GM21390 (cell line): Measurements from ENCODE around the gene EIF4G3.
"Not testable (repeated sequence)": the region's sequence is repeated elsewhere in the genome, so short reads cannot be mapped to it uniquely, and the experiment has no call there.

Experiments
- ATAC-seq: cut with Tn5 transposase; IDR thresholded peaks from one replicate; pipeline ENCODE4 v1.9.1; 2021; ENCODE audit not compliant: unreplicated experiment

The EIF4G3 gene

GRCh38 chr1:20846461-20847374, 330.0 kb downstream of the EIF4G3 start:
- no peak for ATAC-seq

DNA sequence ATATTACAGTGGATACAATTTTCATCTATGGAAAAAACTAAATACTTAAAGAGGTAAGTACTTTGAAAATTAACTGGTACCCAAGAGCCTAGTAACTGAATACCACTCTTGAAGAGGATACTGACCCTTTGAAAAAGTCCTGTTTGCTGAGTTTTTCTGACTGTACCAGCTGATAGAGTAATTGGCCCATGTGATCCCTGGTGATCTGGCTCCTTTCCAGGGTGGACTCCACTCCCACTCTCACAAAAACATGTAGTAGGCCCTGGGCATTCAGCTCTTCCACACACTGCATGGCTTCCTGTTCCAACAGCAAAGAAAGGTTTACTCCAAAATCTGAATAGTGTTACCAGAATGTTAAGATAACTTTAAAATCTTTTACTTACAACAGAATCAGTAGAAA, 336.0 kb downstream of the EIF4G3 start:
- ATAC-seq: no peak

DNA sequence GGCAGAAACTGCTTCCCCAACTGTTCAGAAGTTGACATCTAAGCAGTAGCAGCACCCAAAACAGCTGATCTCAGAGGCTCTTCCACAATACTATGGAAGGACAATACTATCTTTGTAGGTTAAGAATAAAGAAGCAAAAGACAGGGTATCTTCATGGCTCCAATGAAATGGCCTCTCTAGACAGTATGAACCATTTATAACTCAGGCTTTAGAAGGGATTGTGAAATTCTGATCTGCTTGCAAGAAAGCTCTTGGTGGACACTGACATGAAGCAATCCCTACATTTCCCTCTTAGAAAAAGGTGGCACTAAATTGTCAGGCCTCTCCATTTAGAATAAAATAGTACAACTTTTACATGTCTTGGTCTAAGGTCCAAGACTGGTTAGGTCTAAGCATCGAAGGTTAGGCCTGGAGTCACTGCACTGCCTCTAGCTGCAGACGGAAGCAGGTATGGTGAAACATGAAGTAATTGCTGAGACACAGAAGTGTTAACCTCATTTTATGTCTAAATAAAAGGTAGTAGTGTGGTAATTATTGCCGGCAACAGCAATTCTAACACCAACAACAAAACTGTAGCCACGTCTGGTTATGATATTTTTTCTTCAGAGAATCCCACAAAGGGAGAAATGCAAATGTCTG, 339.0 kb downstream of the EIF4G3 start:
- ATAC-seq: no peak

DNA sequence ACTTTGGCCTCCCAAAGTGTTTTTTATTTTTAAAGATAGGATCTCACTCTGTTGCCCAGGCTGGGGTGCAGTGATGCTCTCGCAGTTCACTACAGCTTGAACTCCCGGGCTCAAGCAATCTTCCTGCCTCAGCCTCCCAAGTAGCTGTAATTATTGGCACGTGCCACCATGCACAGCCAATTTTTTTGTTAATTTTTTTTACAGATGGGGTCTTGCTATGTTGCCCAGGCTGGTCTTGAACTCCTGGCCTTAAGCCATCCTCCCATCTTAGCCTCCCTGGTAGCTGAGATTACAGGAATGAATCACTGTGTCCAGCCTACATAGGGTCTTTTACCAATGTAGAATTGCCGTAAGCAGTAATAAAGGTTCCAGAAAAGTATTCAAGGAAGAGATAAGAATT, 340.5 kb downstream of the EIF4G3 start:
- ATAC-seq: no peak

DNA sequence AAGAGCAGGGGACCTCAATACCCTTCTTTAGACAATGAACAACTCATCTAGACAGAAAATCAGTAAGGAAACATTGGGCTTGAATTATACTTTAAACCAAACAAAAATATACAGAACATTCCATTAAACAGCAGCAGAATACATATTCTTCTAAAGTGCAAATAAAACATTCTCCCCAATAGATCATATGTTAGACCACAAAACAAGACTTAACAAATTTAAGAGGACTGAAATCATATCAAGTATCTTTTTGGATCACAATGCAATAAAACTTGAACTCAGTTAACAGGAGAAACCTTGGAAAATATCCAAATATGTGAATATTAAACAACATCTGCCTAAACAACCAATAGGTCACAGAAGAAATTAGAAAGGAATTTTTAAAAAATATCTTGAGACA, 341.9 kb downstream of the EIF4G3 start:
- ATAC-seq: no peak

DNA sequence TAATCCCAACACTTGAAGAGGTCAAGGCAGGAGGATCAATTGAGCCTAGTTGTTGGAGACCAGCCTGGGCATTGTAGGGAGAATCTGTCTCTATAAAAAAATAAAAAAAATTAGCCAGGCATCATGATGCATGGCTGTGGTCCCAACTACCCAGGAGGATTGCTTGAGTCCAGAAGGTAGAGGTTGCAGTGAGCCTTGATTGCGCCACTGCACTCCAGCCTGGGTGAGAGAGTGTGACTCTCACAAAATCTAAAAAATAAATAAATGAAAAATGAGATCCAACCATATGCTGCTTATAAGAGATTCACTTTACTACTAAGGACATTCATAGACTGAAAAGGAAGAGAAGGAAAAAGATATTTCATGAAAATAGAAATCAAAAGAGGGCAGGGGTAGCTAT, 342.5 kb downstream of the EIF4G3 start:
- ATAC-seq: no peak

GRCh38 chr1:20830378-20830777, 346.3 kb downstream of the EIF4G3 start:
- no peak for ATAC-seq

DNA sequence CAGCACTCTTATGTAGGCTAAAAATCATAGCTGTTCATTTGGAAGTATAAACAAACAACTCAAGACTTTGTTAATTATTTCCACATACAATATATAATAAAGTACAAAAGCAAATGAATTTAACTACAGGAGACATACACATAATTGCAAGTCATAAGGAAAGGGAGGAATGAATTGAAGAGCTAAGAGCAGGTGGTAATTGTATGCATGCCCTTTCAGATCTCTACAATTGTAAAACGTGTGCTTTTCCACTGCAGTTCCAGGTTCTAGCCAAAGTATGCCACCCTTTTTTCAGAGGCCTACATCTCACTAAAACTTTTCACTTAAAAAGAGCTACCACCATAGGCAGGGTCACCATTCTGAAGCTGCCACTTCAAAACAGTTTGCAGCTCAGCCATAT, 346.8 kb downstream of the EIF4G3 start:
- no peak for ATAC-seq

DNA sequence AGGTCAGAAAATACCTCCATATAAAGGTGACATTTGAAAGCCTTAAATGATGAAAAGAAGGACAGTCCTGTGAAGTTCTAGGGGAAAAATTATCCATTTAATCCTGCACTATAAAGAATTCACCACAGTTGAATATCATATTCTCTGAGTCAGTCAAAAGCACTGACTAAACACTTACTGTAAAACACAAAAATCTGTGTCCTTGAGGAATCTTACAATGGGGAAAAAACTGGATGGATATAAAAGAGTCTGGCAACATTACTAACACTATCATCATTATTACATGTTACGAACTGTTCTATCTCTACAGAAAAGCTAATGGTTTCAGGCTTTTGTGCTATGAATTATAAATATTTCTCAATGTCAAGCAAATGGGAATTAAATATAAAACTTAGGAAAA, 347.2 kb downstream of the EIF4G3 start:
- ATAC-seq: no peak

DNA sequence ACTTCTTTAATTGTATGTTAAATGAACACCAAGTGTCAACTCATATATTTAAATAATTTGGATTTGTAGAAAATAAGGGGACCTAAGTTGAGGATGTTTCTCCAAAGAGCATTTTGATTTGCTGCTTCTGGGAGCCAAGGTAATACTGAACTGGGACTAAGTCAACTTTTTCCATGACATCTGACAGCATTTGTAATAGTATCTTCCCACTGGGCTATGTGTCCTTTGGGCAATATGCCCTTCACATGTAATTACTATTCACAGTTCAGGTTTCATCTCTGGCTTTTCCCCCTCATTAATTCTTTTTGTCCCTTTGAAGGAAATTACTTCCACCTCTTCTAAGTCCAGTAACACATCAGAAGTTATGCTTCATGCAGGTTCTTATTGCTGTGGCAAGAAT, 352.9 kb downstream of the EIF4G3 start:
- no peak for ATAC-seq

GRCh38 chr1:20821466-20821865, 355.2 kb downstream of the EIF4G3 start:
- no peak for ATAC-seq

DNA sequence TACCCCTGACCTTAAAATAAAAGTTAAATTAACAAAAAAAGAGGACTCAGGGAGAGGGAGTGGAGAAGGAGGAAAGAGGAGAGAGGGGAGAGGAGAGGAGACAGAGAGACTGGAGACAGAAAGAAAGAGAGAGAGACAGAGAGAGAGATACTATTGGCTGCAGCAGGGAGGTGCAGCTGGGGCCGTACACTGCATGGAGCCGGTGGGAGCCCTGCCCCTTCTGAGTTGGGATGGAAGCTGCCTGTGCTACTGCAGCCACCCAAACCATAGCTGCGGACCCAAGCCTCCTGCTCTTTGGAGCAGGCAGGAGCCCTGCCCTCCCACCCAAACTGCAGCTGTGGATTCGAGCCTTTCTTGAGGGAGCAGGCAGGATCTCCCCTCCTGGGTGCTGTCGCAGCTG, 356.9 kb downstream of the EIF4G3 start:
- ATAC-seq: no peak

- ATAC-seq: no peak
These were observed 362.2 kb downstream of the EIF4G3 start for GRCh38 chr1:20814534-20814871.

DNA sequence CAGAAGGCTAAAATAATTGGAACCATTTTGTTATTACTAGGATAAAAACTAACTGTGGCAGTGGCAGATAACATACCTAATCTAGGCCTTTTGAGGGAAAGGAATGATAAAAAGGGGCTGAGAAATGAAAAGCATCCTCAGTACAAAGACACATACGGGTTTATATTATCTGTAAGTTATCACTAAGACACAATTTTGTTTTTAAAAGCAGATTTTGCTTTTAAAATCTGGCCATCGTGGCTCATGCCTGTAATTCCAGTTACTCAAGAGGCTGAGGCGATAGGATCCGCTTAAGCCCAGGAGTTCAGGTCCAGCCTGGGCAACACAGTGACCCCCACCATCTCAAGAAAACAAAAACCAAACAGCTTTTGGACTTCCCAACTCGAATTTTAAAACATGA, 364.8 kb downstream of the EIF4G3 start:
- ATAC-seq: no peak

- no peak for ATAC-seq
These were observed 383.5 kb downstream of the EIF4G3 start for GRCh38 chr1:20793236-20793635.

GRCh38 chr1:20792196-20792595, 384.5 kb downstream of the EIF4G3 start:
- ATAC-seq: no peak

- ATAC-seq: no peak
These were observed 385.9 kb downstream of the EIF4G3 start for GRCh38 chr1:20790785-20791184.

GRCh38 chr1:20789598-20789997, 387.1 kb downstream of the EIF4G3 start:
- ATAC-seq: not testable (repeated sequence)

DNA sequence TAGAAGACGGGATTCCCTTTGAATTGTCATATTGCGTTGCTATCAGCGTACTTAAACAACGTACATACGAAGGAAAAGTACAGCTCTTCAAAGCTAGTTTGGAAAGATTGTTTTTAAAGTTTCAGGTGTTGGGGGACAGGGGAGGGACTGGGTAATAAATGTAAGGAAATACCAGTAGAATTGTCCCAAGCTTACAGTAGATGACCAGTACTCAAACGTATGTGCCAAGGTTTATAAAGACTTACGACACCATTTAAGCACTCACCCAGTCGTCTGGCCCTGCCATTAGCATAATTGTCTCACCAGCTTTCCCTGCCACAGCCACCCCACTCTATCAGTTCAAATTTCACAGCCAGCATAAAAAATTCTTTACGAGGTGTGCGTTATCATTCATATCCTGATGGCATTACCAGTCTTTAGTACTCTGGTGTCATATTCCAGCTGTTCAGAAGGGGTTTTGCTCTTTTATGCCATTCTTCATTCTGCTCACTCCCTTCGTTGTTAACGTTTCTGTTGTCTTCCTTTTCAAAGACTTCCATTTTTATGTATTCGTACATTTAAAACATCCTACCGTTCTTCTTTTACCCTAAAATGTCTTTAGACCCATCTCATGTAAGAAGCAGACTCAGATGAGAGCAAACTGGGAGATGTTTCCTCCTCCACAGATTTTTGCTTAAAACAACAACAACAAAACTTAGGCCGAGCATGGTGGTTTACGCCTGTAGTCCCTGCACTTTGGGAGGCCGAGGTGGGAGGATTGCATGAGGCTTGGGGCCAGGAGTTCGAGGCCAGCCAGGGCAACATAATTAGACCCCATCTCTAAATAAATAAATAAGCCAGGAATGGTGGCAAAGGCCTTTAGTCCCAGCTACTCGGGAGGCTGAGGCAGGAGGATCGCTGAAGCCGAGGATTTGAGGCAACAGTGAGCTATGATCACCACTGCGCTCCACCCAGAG, 388.6 kb downstream of the EIF4G3 start:
- no peak for ATAC-seq

DNA sequence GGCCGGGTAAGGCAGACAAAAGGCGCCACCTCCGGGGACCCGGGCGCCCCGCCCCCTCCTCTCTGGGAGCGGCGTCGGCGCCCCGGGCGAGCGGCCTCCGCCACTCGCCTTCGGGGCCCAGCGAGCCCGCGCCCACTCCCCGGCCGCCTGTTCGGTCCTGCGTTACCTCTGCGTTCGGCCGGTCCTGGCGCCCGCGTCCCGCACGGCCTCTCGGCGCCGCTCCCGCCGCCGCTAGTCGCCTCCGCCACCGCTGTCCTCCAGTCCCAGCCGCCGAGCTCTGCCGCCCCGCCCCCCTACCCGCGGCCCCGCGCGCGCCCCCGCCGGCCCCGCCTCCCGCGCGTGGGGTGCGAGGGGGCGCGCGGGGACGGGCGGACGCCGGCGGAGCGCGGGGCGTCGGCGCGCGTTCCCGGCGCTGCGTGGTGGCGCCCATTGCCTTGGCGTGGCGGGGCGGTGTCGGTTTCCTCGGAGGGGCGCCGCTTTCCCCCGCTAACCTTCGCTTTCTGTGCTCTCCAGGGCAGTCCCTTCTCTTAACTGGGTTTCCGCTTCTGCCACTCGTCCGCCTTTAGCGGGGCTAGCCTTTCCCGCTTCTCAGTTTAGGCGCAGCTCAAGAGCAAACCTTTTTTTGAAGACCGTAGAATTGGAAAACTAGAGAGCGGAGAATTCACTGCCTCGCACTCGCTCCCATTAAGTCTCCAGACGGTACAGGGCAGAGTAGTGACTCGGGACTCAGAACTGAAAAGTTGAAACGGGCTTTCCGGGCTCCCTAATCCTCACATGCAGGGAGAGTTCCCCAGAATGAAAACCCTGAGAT, 389.5 kb downstream of the EIF4G3 start, which contains the start of gene HP1BP3:
HP1BP3 (minus strand) TSS at position 279 of the 811 bp plus-strand sequence. CDS start 6,867 bp downstream, outside the sequence.
- ATAC-seq: peak; percentile 51
